ENCODE measurements around the gene FOXL2.

GRCh38 chr3:138942861-138943623 lies 3.9 kb downstream of the FOXL2 start:
- TF ChIP-seq CTCF (IDR thresholded peaks at IDR 0.05; ENCODE audit: poor library complexity) (no peak), EZH2 (IDR thresholded peaks at IDR 0.05; ENCODE audit: borderline replicate concordance) (no peak)
